Tibial nerve (tissue), 4 donors: ENCODE data around the gene PARVG. TPM values are rescaled to one million over a fixed set of nuclear protein-coding genes. Genes with fewer than 3 reads are reported as not detected.

Experiments
- DNase-seq, 2 donors: peaks; one replicate each; pipeline ENCODE4 v3.0.0-alpha.2; 2019; ENCODE audit warnings: low spot score in 2 of 2
- H3K27ac ChIP-seq, 4 donors: fragments of 200-600 bp; sonication (generic) in 3 of 4; one replicate each; pipeline ENCODE4 v1.5.1; 2017 to 2019; ENCODE audit warnings: mild to moderate bottlenecking in 1 of 4
- H3K27me3 ChIP-seq, 2 donors: fragments of 200-600 bp; sonication (generic) in 1 of 2; one replicate each; pipeline versions ENCODE4 v1.5.1 to v1.6.0; 2017 to 2019
- H3K36me3 ChIP-seq, 3 donors: fragments of 200-600 bp; sonication (generic); one replicate each; pipeline ENCODE4 v1.5.1; 2018 to 2019
- H3K4me1 ChIP-seq, 4 donors: fragments of 200-600 bp; sonication (generic) in 3 of 4; one replicate each; pipeline ENCODE4 v1.5.1; 2017 to 2019
- H3K4me3 ChIP-seq, 4 donors: fragments of 200-600 bp; sonication (generic) in 3 of 4; one replicate each; pipeline ENCODE4 v1.5.1; 2017 to 2019; ENCODE audit warnings: mild to moderate bottlenecking in 1 of 4, moderate library complexity in 1 of 4
- H3K9me3 ChIP-seq, 4 donors: fragments of 200-600 bp; sonication (generic) in 3 of 4; one replicate each; pipeline ENCODE4 v1.5.1; 2017 to 2019
- EP300 ChIP-seq, 2 donors: sonication (generic); formaldehyde crosslinking; IDR thresholded peaks; one replicate each; pipeline ENCODE4 v1.6.1; 2017; ENCODE audit warnings: antibody characterized with exemption in 2 of 2, mild to moderate bottlenecking in 1 of 2
- POLR2A ChIP-seq, 2 donors: fragments of 450-650 bp; IDR thresholded peaks; one replicate each; pipeline ENCODE4 v1.6.1; 2017; ENCODE audit warnings: antibody characterized with exemption in 2 of 2, mild to moderate bottlenecking in 2 of 2, moderate library complexity in 2 of 2
- WGBS, 2 donors: methylation state at CpG; one replicate each; pipeline ENCODE4 v1.1.5; 2018; 5-methylcytosine and 5-hydroxymethylcytosine counted together
- total RNA-seq, 4 donors: library from RNA; depleted of rRNA; stranded (reverse); fragments of >200 nt; gene quantifications; one replicate each; pipeline ENCODE4 v1.1.0, GENCODE V29; 2016
- TF ChIP-seq, protein P1 (sequence below), 5 experiments: fragments of 200-600 bp in 3 of 5; fragments of 450-650 bp in 2 of 5; sonication (generic) in 3 of 5; IDR thresholded peaks; one replicate each; pipeline ENCODE4 v1.5.1; 2016 to 2019; ENCODE audit warnings: antibody characterized with exemption in 5 of 5, mild to moderate bottlenecking in 3 of 5, moderate library complexity in 2 of 5

Gene PARVG
- total RNA-seq, 4 donors from 2014 or later, result 18.8 to 140 (median 34.9) TPM

DNA sequence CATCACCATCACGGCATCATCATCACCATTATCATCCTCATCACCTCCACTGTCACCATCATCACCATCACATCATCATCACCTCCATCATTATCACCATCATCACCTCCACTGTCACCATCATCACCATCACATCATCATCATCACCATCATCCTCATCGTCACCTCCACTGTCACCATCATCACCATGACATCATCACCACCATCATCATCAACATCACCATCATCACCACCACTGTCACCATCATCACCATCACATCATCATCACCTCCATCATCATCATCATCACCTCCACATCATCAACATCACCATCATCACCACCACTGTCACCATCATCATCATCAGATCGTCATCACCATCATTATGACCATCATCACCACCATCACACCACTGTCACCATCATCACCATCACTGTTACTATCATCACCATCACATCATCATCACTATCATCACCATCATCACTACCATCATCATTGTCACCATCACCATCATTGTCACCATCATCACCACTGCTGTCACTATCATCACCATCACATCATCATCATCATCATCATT, 32.8 kb downstream of the PARVG start:
- Histone ChIP-seq H3K27me3 (no peaks in the 10 kb centered on the region), H3K36me3 (no peaks in the 10 kb centered on the region), H3K4me1 (peaks cover 0 to 5% (median 0%) of the 10 kb centered on the region in 4 donors), H3K27ac (no peak overlapping the region), H3K4me3 (no peak overlapping the region), H3K9me3 (peaks cover 0 to 38% (median 2%) of the 10 kb centered on the region in 4 donors)
- TF ChIP-seq, protein P1, sequence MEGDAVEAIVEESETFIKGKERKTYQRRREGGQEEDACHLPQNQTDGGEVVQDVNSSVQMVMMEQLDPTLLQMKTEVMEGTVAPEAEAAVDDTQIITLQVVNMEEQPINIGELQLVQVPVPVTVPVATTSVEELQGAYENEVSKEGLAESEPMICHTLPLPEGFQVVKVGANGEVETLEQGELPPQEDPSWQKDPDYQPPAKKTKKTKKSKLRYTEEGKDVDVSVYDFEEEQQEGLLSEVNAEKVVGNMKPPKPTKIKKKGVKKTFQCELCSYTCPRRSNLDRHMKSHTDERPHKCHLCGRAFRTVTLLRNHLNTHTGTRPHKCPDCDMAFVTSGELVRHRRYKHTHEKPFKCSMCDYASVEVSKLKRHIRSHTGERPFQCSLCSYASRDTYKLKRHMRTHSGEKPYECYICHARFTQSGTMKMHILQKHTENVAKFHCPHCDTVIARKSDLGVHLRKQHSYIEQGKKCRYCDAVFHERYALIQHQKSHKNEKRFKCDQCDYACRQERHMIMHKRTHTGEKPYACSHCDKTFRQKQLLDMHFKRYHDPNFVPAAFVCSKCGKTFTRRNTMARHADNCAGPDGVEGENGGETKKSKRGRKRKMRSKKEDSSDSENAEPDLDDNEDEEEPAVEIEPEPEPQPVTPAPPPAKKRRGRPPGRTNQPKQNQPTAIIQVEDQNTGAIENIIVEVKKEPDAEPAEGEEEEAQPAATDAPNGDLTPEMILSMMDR (IDR thresholded peaks at IDR 0.05), result no peak
- no peak for TF ChIP-seq POLR2A (IDR thresholded peaks at IDR 0.05)
- TF ChIP-seq EP300 (IDR thresholded peaks at IDR 0.05), result no peak
- DNase-seq, result no peak
- WGBS, 2 donors, result 90% methylated on average over 3 of the region's 3 CpGs

DNA sequence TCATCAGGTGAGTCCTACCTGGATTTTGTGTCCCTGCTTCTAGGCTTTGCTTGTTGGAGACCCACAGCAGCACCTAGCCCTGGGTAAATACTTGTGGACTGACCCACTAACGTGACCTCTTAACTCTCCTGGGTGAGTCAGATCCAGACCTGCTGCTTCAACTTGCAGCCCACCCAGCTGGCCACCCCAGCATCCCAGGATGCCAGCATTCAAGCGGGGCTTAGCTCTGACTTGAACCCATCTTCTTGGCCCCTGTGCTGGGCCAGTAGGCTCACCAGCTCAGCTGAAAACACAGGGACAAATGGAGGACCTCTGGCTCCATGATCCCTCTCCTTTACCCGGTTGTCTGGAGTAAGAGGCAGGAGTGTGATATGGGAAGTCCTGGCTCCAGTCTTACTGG, 33.5 kb downstream of the PARVG start:
- no peak for DNase-seq
- TF ChIP-seq EP300 (IDR thresholded peaks at IDR 0.05) (no peak), POLR2A (IDR thresholded peaks at IDR 0.05) (no peak)
- TF ChIP-seq, protein P1 (IDR thresholded peaks at IDR 0.05), result no peak
- Histone ChIP-seq H3K36me3 (no peaks in the 10 kb centered on the region), H3K9me3 (peaks cover 0 to 32% (median 0%) of the 10 kb centered on the region in 4 donors), H3K27me3 (no peaks in the 10 kb centered on the region), H3K4me1 (peaks cover 0 to 5% (median 0%) of the 10 kb centered on the region in 4 donors), H3K4me3 (no peak overlapping the region), H3K27ac (no peak overlapping the region)
- 88 to 91% methylated on average over 3 of the region's 3 CpGs for WGBS, 2 donors

DNA sequence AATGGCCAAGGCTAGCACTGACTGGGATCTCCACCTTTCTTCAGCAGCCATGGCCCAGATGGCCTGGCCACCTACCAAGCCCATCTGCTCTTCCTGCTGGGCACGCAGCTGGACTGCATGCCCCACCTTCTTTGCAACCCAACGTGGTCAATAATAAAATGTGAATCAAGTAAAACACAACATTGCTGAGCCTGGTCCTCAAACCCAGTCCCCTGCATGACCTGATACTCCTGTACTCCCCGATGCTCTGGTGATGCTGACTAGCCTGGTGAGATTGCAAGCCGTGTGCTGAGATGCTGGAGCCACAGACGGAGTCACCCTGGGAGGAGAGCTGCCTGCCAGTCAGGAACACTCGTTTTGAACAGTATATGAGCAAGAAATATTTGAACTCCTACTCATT, 34.0 kb downstream of the PARVG start:
- TF ChIP-seq, protein P1 (IDR thresholded peaks at IDR 0.05), result no peak
- no peak for TF ChIP-seq EP300 (IDR thresholded peaks at IDR 0.05)
- TF ChIP-seq POLR2A (IDR thresholded peaks at IDR 0.05), result no peak
- peaks cover 0 to 26% (median 0%) of the 10 kb centered on the region in 4 donors for H3K9me3 ChIP-seq
- H3K27me3 ChIP-seq, result no peaks in the 10 kb centered on the region
- H3K4me1 ChIP-seq, result peaks cover 0 to 5% (median 0%) of the 10 kb centered on the region in 4 donors
- H3K27ac ChIP-seq, result no peak overlapping the region
- DNase-seq, result no peak
- H3K36me3 ChIP-seq, result no peaks in the 10 kb centered on the region
- H3K4me3 ChIP-seq, result no peak overlapping the region
- 83 to 84% methylated on average over 5 to 6 of the region's 6 CpGs for WGBS, 2 donors

DNA sequence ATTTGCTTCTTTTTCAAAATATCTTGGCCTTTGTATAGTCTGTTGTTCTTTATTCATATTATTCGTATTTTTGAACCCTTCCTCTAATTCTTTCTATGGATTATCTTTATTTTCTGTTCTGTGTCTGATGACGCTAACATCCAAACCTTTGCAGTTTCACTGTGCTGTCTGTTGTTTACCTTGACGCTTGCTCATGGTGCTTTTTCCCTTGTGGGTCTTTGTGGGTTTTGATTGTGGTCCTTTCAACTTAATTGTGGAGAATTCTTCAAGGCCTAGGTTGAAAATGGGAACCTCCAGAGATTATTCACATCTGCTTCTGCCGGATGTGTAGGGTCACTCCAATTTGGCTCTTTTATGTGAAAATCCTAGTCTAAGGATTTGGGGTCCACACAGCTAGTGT, 34.6 kb downstream of the PARVG start:
- no peaks in the 10 kb centered on the region for H3K36me3 ChIP-seq
- peaks cover 0 to 21% (median 0%) of the 10 kb centered on the region in 4 donors for H3K9me3 ChIP-seq
- H3K27ac ChIP-seq, result no peak overlapping the region
- no peaks in the 10 kb centered on the region for H3K27me3 ChIP-seq
- H3K4me3 ChIP-seq, result no peak overlapping the region
- no peak for DNase-seq
- 87 to 92% methylated on average over 4 of the region's 4 CpGs for WGBS, 2 donors
- TF ChIP-seq POLR2A (IDR thresholded peaks at IDR 0.05) (no peak), EP300 (IDR thresholded peaks at IDR 0.05) (no peak)
- TF ChIP-seq, protein P1 (IDR thresholded peaks at IDR 0.05), result no peak
- H3K4me1 ChIP-seq, result peaks cover 0 to 5% (median 0%) of the 10 kb centered on the region in 4 donors

DNA sequence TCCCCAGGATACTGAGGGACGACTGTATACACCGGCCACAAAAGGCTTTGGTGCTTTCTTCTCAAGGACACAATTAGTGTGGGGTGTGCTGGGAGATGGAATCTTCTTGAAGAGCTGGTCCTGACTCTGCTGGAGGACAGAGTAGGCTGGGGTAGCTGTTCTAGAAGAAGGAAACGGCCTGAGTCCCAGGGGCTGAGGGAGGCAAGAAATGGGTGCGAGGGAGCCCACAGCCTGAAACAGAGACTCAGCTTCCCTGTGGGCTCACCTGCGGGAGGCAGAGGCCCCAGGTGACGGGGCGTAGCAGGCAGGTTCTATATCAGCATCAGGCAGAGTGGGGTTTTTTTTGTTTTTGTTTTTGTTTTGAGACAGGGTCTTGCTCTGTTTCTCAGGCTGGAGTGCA, 36.6 kb downstream of the PARVG start:
- no peak overlapping the region for H3K4me3 ChIP-seq
- H3K4me1 ChIP-seq, result peaks cover 0 to 2% (median 0%) of the 10 kb centered on the region in 4 donors
- no peak overlapping the region for H3K27ac ChIP-seq
- no peak for DNase-seq
- 90 to 94% methylated on average over 7 of the region's 7 CpGs for WGBS, 2 donors
- H3K27me3 ChIP-seq, result no peaks in the 10 kb centered on the region
- peaks cover 0 to 38% (median 0%) of the 10 kb centered on the region in 4 donors for H3K9me3 ChIP-seq
- no peaks in the 10 kb centered on the region for H3K36me3 ChIP-seq
- no peak for TF ChIP-seq POLR2A (IDR thresholded peaks at IDR 0.05)
